Activated CD8-positive, alpha-beta T cell treated with anti-CD3 and anti-CD28 coated beads for 36 hours (primary cell): ENCODE measurements around the gene ITPKB. TPM values are rescaled to one million over a fixed set of nuclear protein-coding genes. Genes with fewer than 3 reads are reported as not detected.

Experiments
- ATAC-seq: fragments of 200-7000 bp; cut with Tn5 transposase; one replicate; pipeline ENCODE4 v1.10.0; 2021; ENCODE audit warnings: mild to moderate bottlenecking, moderate library complexity
- CTCF ChIA-PET: fragments of 350-600 bp; sonication (Branson Sonifier 250); formaldehyde crosslinking; loops from one replicate; lab custom pipeline; 2021; ENCODE audit warnings: antibody characterized with exemption; lab: Charles Lee
- POLR2A ChIA-PET: fragments of 350-600 bp; sonication (Branson Sonifier 250); formaldehyde crosslinking; loops from one replicate; lab custom pipeline; 2021; ENCODE audit warnings: antibody characterized with exemption; lab: Charles Lee
- DNase-seq: peaks from one replicate; pipeline ENCODE4 v3.0.0-alpha.2; 2020
- H3K27ac Mint-ChIP-seq: one replicate; pipeline ENCODE4 v1.8.0; 2021; ENCODE audit warnings: mild to moderate bottlenecking, mixed read lengths
- H3K27me3 Mint-ChIP-seq: one replicate; pipeline ENCODE4 v1.8.0; 2021; ENCODE audit warnings: mixed read lengths
- H3K36me3 Mint-ChIP-seq: one replicate; pipeline ENCODE4 v1.8.0; 2021; ENCODE audit warnings: low read depth, mixed read lengths
- H3K4me1 Mint-ChIP-seq: one replicate; pipeline ENCODE4 v1.8.0; 2021; ENCODE audit warnings: low read depth, mixed read lengths
- H3K4me3 Mint-ChIP-seq: one replicate; pipeline ENCODE4 v1.8.0; 2021; ENCODE audit warnings: mild to moderate bottlenecking, moderate library complexity, mixed read lengths
- H3K9me3 Mint-ChIP-seq: one replicate; pipeline ENCODE4 v1.8.0; 2021; ENCODE audit warnings: mixed read lengths
- intact Hi-C: fragments of 100-400 bp; cut with micrococcal nuclease; formaldehyde crosslinking; loops from one replicate; pipeline ENCODE4 v1.10.0; 2022
- total RNA-seq, 2 experiments: library from RNA; stranded (reverse); gene quantifications; one replicate each; pipeline ENCODE4 v1.2.3, GENCODE V29; 2021
- TF ChIP-seq, protein P1 (sequence below): fragments of 200-600 bp; IDR thresholded peaks from one replicate; pipeline ENCODE4 v1.8.0; 2022; ENCODE audit warnings: antibody characterized with exemption, mild to moderate bottlenecking

Gene ITPKB
- total RNA-seq, 2 experiments from 2014 or later, result 40.8 to 42.6 TPM

GRCh38 chr1:226586650-226587422 is 152.2 kb downstream of the ITPKB start:
- H3K4me1 Mint-ChIP-seq, result no peaks in the 10 kb centered on the region
- TF ChIP-seq, protein P1, sequence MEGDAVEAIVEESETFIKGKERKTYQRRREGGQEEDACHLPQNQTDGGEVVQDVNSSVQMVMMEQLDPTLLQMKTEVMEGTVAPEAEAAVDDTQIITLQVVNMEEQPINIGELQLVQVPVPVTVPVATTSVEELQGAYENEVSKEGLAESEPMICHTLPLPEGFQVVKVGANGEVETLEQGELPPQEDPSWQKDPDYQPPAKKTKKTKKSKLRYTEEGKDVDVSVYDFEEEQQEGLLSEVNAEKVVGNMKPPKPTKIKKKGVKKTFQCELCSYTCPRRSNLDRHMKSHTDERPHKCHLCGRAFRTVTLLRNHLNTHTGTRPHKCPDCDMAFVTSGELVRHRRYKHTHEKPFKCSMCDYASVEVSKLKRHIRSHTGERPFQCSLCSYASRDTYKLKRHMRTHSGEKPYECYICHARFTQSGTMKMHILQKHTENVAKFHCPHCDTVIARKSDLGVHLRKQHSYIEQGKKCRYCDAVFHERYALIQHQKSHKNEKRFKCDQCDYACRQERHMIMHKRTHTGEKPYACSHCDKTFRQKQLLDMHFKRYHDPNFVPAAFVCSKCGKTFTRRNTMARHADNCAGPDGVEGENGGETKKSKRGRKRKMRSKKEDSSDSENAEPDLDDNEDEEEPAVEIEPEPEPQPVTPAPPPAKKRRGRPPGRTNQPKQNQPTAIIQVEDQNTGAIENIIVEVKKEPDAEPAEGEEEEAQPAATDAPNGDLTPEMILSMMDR, result no peak
- ChIA-PET CTCF (interaction anchor here (1.2 to 2.5 kb wide), 4 partner anchors 22 to 40 kb away, joined by 3 to 8 read pairs (median 4); no protein-coding TSS in a partner anchor), POLR2A (no interaction called here)
- intact Hi-C loops, result no loop called here
- no peaks in the 10 kb centered on the region for H3K9me3 Mint-ChIP-seq
- no peak overlapping the region for H3K27ac Mint-ChIP-seq
- no peaks in the 10 kb centered on the region for H3K36me3 Mint-ChIP-seq
- H3K27me3 Mint-ChIP-seq, result no peaks in the 10 kb centered on the region
- H3K4me3 Mint-ChIP-seq, result no peak overlapping the region
- DNase-seq (no peak), ATAC-seq (no peak)

DNA sequence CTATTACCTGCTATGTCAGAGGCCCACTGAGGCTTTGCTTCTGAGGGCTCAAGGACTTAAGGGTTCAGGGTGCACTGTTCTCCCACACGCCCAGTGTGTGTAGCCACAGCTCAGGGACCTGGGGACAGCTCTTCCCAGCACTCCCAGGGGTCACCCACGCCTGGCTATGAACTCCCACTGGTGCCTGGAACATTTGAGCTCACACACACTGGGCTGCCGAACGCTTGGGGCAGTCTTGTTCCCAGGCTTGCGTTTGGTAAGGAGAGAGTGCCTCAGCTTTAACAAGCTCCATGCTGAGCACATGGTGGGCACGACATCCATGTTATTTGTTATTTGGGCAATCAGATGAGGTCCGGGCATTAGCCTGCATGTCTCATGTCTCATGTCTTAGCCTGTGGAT is 153.0 kb downstream of the ITPKB start:
- Mint-ChIP-seq H3K27me3 (no peaks in the 10 kb centered on the region), H3K4me3 (no peak overlapping the region), H3K27ac (no peak overlapping the region), H3K9me3 (no peaks in the 10 kb centered on the region), H3K36me3 (no peaks in the 10 kb centered on the region), H3K4me1 (no peaks in the 10 kb centered on the region)
- DNase-seq (no peak), ATAC-seq (no peak)
- TF ChIP-seq, protein P1, result no peak
- intact Hi-C loops, result no loop called here
- POLR2A ChIA-PET, result no interaction called here
- CTCF ChIA-PET, result interaction anchor here (0.6 to 2.5 kb wide), 5 partner anchors 17 to 39 kb away, joined by 3 to 8 read pairs (median 3); no protein-coding TSS in a partner anchor

DNA sequence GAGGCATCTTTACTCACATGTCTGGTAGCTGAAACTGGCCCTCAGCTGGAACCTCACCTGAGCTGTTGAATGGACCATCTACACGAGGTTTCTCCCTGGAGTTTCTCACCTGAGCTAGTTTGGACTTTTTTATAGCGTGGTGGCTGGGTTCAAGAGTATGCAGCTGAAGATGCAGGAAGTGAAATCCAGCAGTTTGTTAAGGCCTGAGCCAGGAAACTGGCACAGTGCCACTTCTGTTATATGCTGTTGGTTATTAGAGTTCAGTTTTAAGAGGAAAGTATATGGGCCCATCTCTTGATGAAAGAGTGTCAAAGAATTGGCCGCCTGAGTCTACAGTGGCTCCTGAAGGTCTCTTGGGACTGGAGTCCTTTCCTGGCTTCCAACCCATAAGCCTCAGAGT is 154.9 kb downstream of the ITPKB start:
- TF ChIP-seq, protein P1, result no peak
- Mint-ChIP-seq H3K4me1 (no peaks in the 10 kb centered on the region), H3K9me3 (no peaks in the 10 kb centered on the region), H3K27ac (no peak overlapping the region), H3K36me3 (no peaks in the 10 kb centered on the region), H3K4me3 (no peak overlapping the region), H3K27me3 (no peaks in the 10 kb centered on the region)
- CTCF ChIA-PET, result interaction anchor here (2.5 kb wide), 1 partner anchor 24 kb away, joined by 8 read pairs; no protein-coding TSS in a partner anchor
- POLR2A ChIA-PET, result no interaction called here
- no peak for ATAC-seq
- DNase-seq, result no peak
- intact Hi-C loops, result no loop called here

GRCh38 chr1:226582966-226583365 is 156.1 kb downstream of the ITPKB start:
- no peak overlapping the region for H3K27ac Mint-ChIP-seq
- no peak for DNase-seq
- ChIA-PET POLR2A (no interaction called here), CTCF (no interaction called here)
- ATAC-seq, result no peak
- H3K27me3 Mint-ChIP-seq, result no peaks in the 10 kb centered on the region
- H3K4me1 Mint-ChIP-seq, result no peaks in the 10 kb centered on the region
- TF ChIP-seq, protein P1, result no peak
- intact Hi-C loops, result no loop called here
- no peaks in the 10 kb centered on the region for H3K9me3 Mint-ChIP-seq
- no peak overlapping the region for H3K4me3 Mint-ChIP-seq
- H3K36me3 Mint-ChIP-seq, result no peaks in the 10 kb centered on the region

Other genes with a start within 250 kb of the ITPKB start
- not detected for gene STUM, start 190.5 kb downstream of the ITPKB start, total RNA-seq
- gene PSEN2, start 131.3 kb upstream of the ITPKB start, total RNA-seq, result 1 to 10 TPM; 2.5 to 6.2 TPM
- 10 to 100 TPM; 25.3 to 27.2 TPM for gene COQ8A, start 201.0 kb upstream of the ITPKB start, total RNA-seq